ENCODE measurements around the gene OSBPL8.
"Not testable (repeated sequence)": the region's sequence is repeated elsewhere in the genome, so short reads cannot be mapped to it uniquely, and the experiment has no call there.

Gene OSBPL8

DNA sequence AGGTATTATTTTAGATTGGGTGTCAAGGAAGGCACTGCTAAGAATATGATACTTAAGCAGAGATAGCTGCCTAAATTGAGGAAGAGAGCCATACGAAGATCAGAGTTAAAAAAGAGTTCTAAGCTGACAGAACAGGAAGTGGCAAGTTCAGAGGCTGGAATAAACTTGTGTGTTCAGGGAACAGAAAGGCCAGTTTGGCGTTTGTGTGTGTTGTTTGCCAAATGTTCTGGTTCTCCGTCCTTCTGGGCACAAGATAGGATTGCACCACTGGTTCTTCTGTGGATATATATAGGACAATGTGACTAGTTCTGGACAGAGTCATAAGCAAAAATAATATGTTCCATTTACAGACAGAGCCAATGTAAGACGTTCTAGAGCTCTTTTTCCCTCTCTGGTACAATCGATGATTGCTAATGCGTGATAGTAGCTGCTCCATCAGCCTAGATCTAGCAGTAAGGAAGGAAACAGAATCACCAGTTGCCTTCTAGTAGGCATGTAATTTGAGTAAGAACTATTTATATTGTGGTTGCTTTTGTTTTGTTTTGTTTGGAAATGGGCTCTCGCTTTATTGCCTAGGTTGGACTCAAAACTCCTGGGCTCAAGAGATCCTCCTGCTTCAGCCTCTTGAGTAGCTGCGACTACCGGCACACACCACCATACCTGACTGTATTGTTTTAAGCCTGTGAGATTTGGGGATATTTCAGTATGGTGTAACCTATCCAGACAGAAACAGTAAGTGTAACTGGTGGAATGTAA is 218.7 kb downstream of the OSBPL8 start:
- Histone ChIP-seq H3K4me1 (ENCODE audit: control insufficient read depth in 5 of 5, insufficient read depth in 5 of 5, low read length in 5 of 5) (peaks cover 0 to 6% (median 0%) of the 10 kb centered on the region in 5 donors), H3K9me3 (ENCODE audit: control insufficient read depth in 5 of 5, low read length in 5 of 5) (no peaks in the 10 kb centered on the region), H3K4me3 (ENCODE audit: low read depth in 1 of 5, low read length in 5 of 5) (no peak overlapping the region), H3K9ac (ENCODE audit: low read length in 5 of 5) (no peak overlapping the region), H3K27ac (ENCODE audit: low read depth, low read length) (no peak overlapping the region), H3K36me3 (ENCODE audit: control insufficient read depth in 5 of 5, insufficient read depth in 5 of 5, low read length in 5 of 5) (no peaks in the 10 kb centered on the region), H3K27me3 (ENCODE audit: control insufficient read depth in 5 of 5, insufficient read depth in 4 of 5, low read length in 5 of 5) (no peaks in the 10 kb centered on the region)

DNA sequence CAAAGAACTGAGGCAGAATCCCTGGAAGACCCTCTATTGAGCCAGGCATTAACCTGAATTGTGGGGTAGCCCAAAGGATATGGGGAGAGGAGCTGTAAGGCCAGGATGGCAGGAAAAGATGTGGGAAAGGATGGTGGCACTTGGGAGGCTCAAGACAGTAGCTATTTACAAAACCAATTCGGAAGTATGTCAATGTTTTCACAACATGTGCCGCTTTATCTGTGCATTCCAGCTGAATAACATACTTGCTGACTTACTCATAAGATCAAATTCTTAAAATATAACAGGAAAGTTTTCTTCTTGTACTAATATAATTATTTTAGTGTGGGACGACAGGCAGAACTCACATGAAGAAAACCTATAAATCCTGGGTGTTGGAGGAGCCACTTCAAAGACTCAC is 222.0 kb downstream of the OSBPL8 start:
- no peaks in the 10 kb centered on the region for H3K9me3 ChIP-seq (ENCODE audit: control insufficient read depth in 5 of 5, low read length in 5 of 5)
- H3K27ac ChIP-seq (ENCODE audit: low read depth, low read length), result no peak overlapping the region
- no peaks in the 10 kb centered on the region for H3K27me3 ChIP-seq (ENCODE audit: control insufficient read depth in 5 of 5, insufficient read depth in 4 of 5, low read length in 5 of 5)
- no peak overlapping the region for H3K4me3 ChIP-seq (ENCODE audit: low read depth in 1 of 5, low read length in 5 of 5)
- H3K4me1 ChIP-seq (ENCODE audit: control insufficient read depth in 5 of 5, insufficient read depth in 5 of 5, low read length in 5 of 5), result no peaks in the 10 kb centered on the region
- no peak overlapping the region for H3K9ac ChIP-seq (ENCODE audit: low read length in 5 of 5)
- no peaks in the 10 kb centered on the region for H3K36me3 ChIP-seq (ENCODE audit: control insufficient read depth in 5 of 5, insufficient read depth in 5 of 5, low read length in 5 of 5)

DNA sequence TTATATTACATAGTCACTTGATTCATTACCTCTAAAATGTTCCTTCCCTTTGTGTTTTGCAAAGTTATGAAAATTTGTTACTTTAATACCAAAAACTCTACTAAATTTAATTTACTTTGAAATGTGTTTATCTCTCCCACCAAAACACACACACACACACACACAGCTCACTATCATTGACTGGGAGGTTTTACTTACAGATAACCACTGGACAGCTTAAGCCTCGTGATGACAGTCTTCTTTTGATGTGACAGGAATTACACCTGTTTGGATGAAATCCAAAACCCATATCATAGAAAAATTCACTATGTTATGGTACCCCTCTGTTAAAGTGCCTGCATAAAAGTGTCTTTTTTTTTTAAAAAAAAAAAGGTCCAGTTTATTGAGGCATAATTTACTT is 227.0 kb downstream of the OSBPL8 start:
- no peak overlapping the region for H3K27ac ChIP-seq (ENCODE audit: low read depth, low read length)
- H3K9ac ChIP-seq (ENCODE audit: low read length in 5 of 5), result no peak overlapping the region
- H3K27me3 ChIP-seq (ENCODE audit: control insufficient read depth in 5 of 5, insufficient read depth in 4 of 5, low read length in 5 of 5), result no peaks in the 10 kb centered on the region
- H3K4me1 ChIP-seq (ENCODE audit: control insufficient read depth in 5 of 5, insufficient read depth in 5 of 5, low read length in 5 of 5), result no peaks in the 10 kb centered on the region
- peaks cover 0 to 2% (median 0%) of the 10 kb centered on the region in 5 donors for H3K9me3 ChIP-seq (ENCODE audit: control insufficient read depth in 5 of 5, low read length in 5 of 5)
- no peaks in the 10 kb centered on the region for H3K36me3 ChIP-seq (ENCODE audit: control insufficient read depth in 5 of 5, insufficient read depth in 5 of 5, low read length in 5 of 5)
- no peak overlapping the region for H3K4me3 ChIP-seq (ENCODE audit: low read depth in 1 of 5, low read length in 5 of 5)

DNA sequence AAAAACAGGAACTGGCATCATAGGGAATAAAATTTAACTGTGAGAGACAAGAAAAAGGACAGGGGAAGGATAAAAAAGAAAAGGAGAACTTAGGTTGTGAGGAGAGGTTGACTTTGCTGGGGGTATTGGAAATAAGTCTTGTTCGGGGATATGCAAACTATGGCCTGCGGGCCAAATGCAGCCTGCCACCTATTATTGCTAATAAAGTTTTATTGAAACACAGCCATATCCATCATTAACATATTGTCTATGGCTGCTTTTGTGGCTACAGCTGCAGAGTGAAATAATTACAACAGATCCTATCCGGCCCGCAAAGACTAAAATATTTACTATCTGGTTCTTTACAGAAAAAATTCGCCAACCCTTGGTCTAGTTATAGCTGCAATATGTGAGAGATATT is 230.0 kb downstream of the OSBPL8 start:
- H3K9me3 ChIP-seq (ENCODE audit: control insufficient read depth in 5 of 5, low read length in 5 of 5), result peaks cover 0 to 2% (median 0%) of the 10 kb centered on the region in 5 donors
- no peak overlapping the region for H3K9ac ChIP-seq (ENCODE audit: low read length in 5 of 5)
- H3K4me1 ChIP-seq (ENCODE audit: control insufficient read depth in 5 of 5, insufficient read depth in 5 of 5, low read length in 5 of 5), result no peaks in the 10 kb centered on the region
- H3K36me3 ChIP-seq (ENCODE audit: control insufficient read depth in 5 of 5, insufficient read depth in 5 of 5, low read length in 5 of 5), result no peaks in the 10 kb centered on the region
- no peak overlapping the region for H3K27ac ChIP-seq (ENCODE audit: low read depth, low read length)
- H3K27me3 ChIP-seq (ENCODE audit: control insufficient read depth in 5 of 5, insufficient read depth in 4 of 5, low read length in 5 of 5), result no peaks in the 10 kb centered on the region
- no peak overlapping the region for H3K4me3 ChIP-seq (ENCODE audit: low read depth in 1 of 5, low read length in 5 of 5)

DNA sequence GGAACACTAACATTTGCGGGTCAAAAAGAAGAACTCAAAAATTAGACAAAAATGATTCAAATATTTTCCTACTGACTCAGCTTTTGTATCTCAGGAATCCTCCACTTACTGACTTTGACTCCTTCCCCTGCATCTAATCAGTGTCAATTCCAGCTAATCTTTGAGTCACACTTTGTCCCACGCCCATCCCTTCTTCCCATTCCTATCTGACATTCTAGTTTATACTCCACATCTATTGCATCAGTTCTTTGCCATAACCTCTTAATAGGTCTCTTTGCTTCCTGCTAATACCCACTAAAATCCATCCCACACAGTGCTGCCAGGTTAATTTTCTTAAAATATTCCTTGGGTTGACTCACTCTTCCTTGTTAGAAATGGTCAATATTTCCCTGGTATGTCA is 230.4 kb downstream of the OSBPL8 start:
- Histone ChIP-seq H3K27ac (ENCODE audit: low read depth, low read length) (no peak overlapping the region), H3K4me3 (ENCODE audit: low read depth in 1 of 5, low read length in 5 of 5) (no peak overlapping the region), H3K9me3 (ENCODE audit: control insufficient read depth in 5 of 5, low read length in 5 of 5) (peaks cover 0 to 2% (median 0%) of the 10 kb centered on the region in 5 donors), H3K27me3 (ENCODE audit: control insufficient read depth in 5 of 5, insufficient read depth in 4 of 5, low read length in 5 of 5) (no peaks in the 10 kb centered on the region), H3K9ac (ENCODE audit: low read length in 5 of 5) (no peak overlapping the region), H3K36me3 (ENCODE audit: control insufficient read depth in 5 of 5, insufficient read depth in 5 of 5, low read length in 5 of 5) (no peaks in the 10 kb centered on the region), H3K4me1 (ENCODE audit: control insufficient read depth in 5 of 5, insufficient read depth in 5 of 5, low read length in 5 of 5) (no peaks in the 10 kb centered on the region)

DNA sequence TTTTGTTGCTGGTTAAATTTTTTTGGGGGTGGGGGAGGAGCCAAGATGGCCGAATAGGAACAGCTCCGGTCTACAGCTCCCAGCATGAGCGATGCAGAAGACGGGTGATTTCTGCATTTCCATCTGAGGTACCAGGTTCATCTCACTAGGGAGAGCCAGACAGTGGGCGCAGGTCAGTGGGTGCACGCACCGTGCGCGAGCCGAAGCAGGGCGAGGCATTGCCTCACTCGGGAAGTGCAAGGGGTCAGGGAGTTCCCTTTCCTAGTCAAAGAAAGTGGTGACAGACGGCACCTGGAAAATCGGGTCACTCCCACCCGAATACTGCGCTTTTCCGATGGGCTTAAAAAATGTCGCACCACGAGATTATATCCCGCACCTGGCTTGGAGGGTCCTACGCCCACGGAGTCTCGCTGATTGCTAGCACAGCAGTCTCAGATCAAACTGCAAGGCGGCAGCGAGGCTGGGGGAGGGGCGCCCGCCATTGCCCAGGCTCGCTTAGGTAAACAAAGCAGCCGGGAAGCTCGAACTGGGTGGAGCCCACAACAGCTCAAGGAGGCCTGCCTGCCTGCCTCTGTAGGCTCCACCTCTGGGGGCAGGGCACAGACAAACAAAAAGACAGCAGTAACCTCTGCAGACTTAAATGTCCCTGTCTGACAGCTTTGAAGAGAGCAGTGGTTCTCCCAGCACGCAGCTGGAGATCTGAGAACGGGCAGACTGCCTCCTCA is 239.8 kb downstream of the OSBPL8 start:
- not testable (repeated sequence) for H3K9me3 ChIP-seq (ENCODE audit: control insufficient read depth in 5 of 5, low read length in 5 of 5); H3K27me3 ChIP-seq (ENCODE audit: control insufficient read depth in 5 of 5, insufficient read depth in 4 of 5, low read length in 5 of 5)

DNA sequence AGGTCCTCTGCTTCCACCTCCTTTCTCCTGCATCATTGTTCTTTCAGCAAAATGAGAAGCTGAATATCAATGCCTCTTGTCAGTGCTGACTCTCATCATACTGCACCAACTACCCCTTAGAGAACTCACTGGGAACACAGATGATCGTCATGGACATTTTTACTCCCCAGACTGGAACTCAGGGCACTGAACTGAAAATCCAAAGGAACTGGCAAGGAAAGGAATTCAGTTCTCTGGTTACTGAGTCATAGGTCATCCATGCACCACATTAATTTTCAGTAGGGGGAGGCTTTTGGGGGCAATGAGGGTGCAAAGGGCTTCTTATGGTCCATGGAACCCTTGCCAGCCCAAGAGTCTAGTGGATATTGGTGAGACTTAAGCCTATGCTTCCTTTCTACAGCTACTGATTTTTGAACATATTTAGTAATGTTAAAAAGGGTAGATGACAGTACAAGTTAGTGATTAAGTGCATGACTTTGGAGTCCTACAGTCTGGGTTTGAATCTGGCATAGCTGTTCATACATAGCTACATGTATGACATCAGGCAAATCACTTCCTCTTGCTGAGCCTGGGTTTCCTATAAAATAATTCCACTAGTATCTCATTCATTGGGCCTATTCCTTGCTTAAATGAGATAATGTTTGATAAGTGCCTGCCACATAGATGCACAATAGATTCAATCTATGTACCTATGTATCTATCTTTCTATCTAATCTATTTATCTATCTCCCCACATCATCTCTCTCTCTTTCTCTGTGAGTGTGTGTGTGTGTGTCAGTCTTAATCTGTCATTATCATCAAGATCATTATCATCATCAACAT is 240.6 kb downstream of the OSBPL8 start:
- H3K4me1 ChIP-seq (ENCODE audit: control insufficient read depth in 5 of 5, insufficient read depth in 5 of 5, low read length in 5 of 5), result no peaks in the 10 kb centered on the region

More for the DNA sequence above, 239.8 kb downstream of the OSBPL8 start:
- H3K9ac ChIP-seq (ENCODE audit: low read length in 5 of 5); H3K36me3 ChIP-seq (ENCODE audit: control insufficient read depth in 5 of 5, insufficient read depth in 5 of 5, low read length in 5 of 5); H3K4me1 ChIP-seq (ENCODE audit: control insufficient read depth in 5 of 5, insufficient read depth in 5 of 5, low read length in 5 of 5); H3K27ac ChIP-seq (ENCODE audit: low read depth, low read length); H3K4me3 ChIP-seq (ENCODE audit: low read depth in 1 of 5, low read length in 5 of 5): not testable (repeated sequence)

DNA sequence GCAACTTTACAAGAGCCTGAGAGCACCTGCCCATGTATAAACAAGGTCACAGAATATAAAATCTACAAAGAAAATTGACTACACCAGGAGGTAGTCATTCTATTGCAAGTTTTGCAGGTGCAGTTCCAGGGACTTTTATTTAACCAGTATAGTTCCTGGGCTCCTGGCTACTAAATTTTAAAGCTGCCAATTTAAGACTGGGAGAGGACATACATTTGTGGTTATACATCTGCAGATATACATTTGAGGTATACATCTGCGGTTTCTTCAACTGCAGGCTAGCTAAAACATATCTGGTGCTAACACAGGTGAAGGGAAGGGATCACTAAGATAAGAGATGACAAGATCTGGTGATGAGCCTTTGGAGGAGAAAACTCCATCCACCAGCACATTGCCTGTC is 241.6 kb downstream of the OSBPL8 start:
- Histone ChIP-seq H3K9ac (ENCODE audit: low read length in 5 of 5) (no peak overlapping the region), H3K27me3 (ENCODE audit: control insufficient read depth in 5 of 5, insufficient read depth in 4 of 5, low read length in 5 of 5) (no peaks in the 10 kb centered on the region), H3K4me3 (ENCODE audit: low read depth in 1 of 5, low read length in 5 of 5) (no peak overlapping the region), H3K36me3 (ENCODE audit: control insufficient read depth in 5 of 5, insufficient read depth in 5 of 5, low read length in 5 of 5) (no peaks in the 10 kb centered on the region), H3K27ac (ENCODE audit: low read depth, low read length) (no peak overlapping the region), H3K9me3 (ENCODE audit: control insufficient read depth in 5 of 5, low read length in 5 of 5) (no peaks in the 10 kb centered on the region), H3K4me1 (ENCODE audit: control insufficient read depth in 5 of 5, insufficient read depth in 5 of 5, low read length in 5 of 5) (no peaks in the 10 kb centered on the region)

More for the DNA sequence above, 240.6 kb downstream of the OSBPL8 start:
- Histone ChIP-seq H3K27ac (ENCODE audit: low read depth, low read length) (no peak overlapping the region), H3K4me3 (ENCODE audit: low read depth in 1 of 5, low read length in 5 of 5) (no peak overlapping the region), H3K36me3 (ENCODE audit: control insufficient read depth in 5 of 5, insufficient read depth in 5 of 5, low read length in 5 of 5) (no peaks in the 10 kb centered on the region), H3K9me3 (ENCODE audit: control insufficient read depth in 5 of 5, low read length in 5 of 5) (no peaks in the 10 kb centered on the region), H3K9ac (ENCODE audit: low read length in 5 of 5) (no peak overlapping the region), H3K27me3 (ENCODE audit: control insufficient read depth in 5 of 5, insufficient read depth in 4 of 5, low read length in 5 of 5) (no peaks in the 10 kb centered on the region)

DNA sequence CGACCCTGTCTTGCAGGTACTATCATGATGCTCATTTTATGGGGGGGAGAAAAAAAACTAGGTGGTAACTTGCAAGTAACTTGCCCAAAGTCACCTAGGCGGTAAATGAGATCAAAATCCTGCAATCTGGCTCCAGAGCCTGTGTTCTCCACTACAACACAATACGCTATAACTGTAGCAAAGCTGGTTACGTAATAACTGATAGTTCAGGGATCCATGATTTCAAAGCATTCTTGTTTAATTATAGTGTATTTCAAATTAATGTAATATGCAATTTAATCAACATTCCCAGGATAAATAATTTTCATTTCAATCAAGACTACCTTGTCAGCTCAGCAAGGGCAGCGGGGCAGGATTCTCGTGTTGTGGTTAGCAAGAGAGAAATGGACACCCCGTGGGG is 243.1 kb downstream of the OSBPL8 start:
- Histone ChIP-seq H3K9me3 (ENCODE audit: control insufficient read depth in 5 of 5, low read length in 5 of 5) (no peaks in the 10 kb centered on the region), H3K4me1 (ENCODE audit: control insufficient read depth in 5 of 5, insufficient read depth in 5 of 5, low read length in 5 of 5) (no peaks in the 10 kb centered on the region), H3K4me3 (ENCODE audit: low read depth in 1 of 5, low read length in 5 of 5) (no peak overlapping the region), H3K9ac (ENCODE audit: low read length in 5 of 5) (no peak overlapping the region), H3K27me3 (ENCODE audit: control insufficient read depth in 5 of 5, insufficient read depth in 4 of 5, low read length in 5 of 5) (no peaks in the 10 kb centered on the region), H3K27ac (ENCODE audit: low read depth, low read length) (no peak overlapping the region), H3K36me3 (ENCODE audit: control insufficient read depth in 5 of 5, insufficient read depth in 5 of 5, low read length in 5 of 5) (no peaks in the 10 kb centered on the region)

DNA sequence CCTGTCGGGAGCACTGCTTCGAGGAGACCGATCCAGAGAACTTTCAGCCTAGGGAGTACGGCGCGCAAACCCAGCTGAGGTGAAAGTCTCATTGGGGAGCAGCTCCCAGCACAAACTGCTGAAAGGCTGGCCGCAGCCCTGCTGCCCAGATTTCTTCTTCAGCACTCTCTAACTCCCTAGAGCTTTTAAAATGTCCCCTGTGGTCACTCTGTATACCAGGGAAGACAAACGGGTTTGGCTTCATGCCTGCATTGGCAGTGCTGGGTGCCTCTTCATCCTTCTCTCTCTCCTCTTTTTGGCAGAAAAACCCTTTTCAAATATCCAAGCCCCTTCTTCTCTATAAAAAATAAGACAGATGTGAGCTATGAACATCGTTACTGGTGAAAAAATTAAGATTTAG is 246.3 kb downstream of the OSBPL8 start:
- no peak overlapping the region for H3K27ac ChIP-seq (ENCODE audit: low read depth, low read length)
- H3K4me1 ChIP-seq (ENCODE audit: control insufficient read depth in 5 of 5, insufficient read depth in 5 of 5, low read length in 5 of 5), result no peaks in the 10 kb centered on the region
- H3K9me3 ChIP-seq (ENCODE audit: control insufficient read depth in 5 of 5, low read length in 5 of 5), result no peaks in the 10 kb centered on the region
- no peak overlapping the region for H3K4me3 ChIP-seq (ENCODE audit: low read depth in 1 of 5, low read length in 5 of 5)
- no peak overlapping the region for H3K9ac ChIP-seq (ENCODE audit: low read length in 5 of 5)
- H3K27me3 ChIP-seq (ENCODE audit: control insufficient read depth in 5 of 5, insufficient read depth in 4 of 5, low read length in 5 of 5), result no peaks in the 10 kb centered on the region
- no peaks in the 10 kb centered on the region for H3K36me3 ChIP-seq (ENCODE audit: control insufficient read depth in 5 of 5, insufficient read depth in 5 of 5, low read length in 5 of 5)
